Measurements from ENCODE around the gene SMARCA4.

SMARCA4 gene

GRCh38 chr19:10988380-10988779 is 27.6 kb downstream of the SMARCA4 start:
- Histone ChIP-seq H2AFZ (ENCODE audit: low read length) (no peak overlapping the region), H3K79me2 (ENCODE audit: insufficient read depth, low read length) (peaks cover 22% of the 10 kb centered on the region), H3K36me3 (ENCODE audit: insufficient read depth, low read length) (peaks cover 90% of the 10 kb centered on the region; the same call in 1 of the 2 replicates), H3K9ac (ENCODE audit: low read depth, low read length, poor library complexity, severe bottlenecking) (no peak overlapping the region), H3K4me3 (ENCODE audit: low read length, poor library complexity, severe bottlenecking) (no peak overlapping the region), H3F3A (ENCODE audit: low read depth) (no peaks in the 10 kb centered on the region), H3K9me2 (replicated peaks; ENCODE audit: low read depth, low read length) (no peaks in the 10 kb centered on the region), H3K4me1 (ENCODE audit: insufficient read depth, low read length, poor library complexity, severe bottlenecking) (no peaks in the 10 kb centered on the region), H3K27me3 (ENCODE audit: insufficient read depth, low read length, poor library complexity, severe bottlenecking) (no peaks in the 10 kb centered on the region), H3K4me2 (ENCODE audit: low read depth, low read length, poor library complexity, severe bottlenecking) (no peak overlapping the region), H4K20me1 (ENCODE audit: insufficient read depth, low read length, poor library complexity, severe bottlenecking) (peaks cover 36% of the 10 kb centered on the region), H3K9me3 (ENCODE audit: insufficient read depth, low read depth, low read length) (no peaks in the 10 kb centered on the region)
- no peak for TF ChIP-seq CTCF (conservative IDR thresholded peaks at IDR 0.05; ENCODE audit: low read length)
- no peak for TF ChIP-seq EZH2phosphoT487 (IDR thresholded peaks at IDR 0.05; ENCODE audit: borderline replicate concordance)

DNA sequence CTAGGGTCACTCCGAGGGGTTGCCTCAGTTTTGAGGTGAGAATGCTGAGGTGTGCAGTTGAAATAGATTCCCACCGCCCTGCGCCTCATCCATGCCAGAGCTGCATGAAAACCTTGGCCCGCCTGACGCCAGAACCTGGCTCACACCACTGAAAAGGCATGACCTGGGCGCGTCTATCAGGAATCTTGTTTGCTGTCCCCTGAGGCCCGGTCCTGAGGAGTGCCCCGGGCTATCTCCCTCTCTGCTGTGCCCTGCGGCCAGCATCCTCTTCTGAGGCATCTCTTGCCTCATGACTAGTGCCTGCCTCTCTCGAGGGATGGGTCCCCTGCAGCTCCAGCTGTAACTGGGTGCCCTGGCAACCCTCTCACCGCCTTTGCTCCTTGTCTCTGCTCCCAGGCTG is 28.1 kb downstream of the SMARCA4 start:
- Histone ChIP-seq H3K9me3 (ENCODE audit: insufficient read depth, low read depth, low read length) (no peaks in the 10 kb centered on the region), H3K4me3 (ENCODE audit: low read length, poor library complexity, severe bottlenecking) (no peak overlapping the region), H3K79me2 (ENCODE audit: insufficient read depth, low read length) (peaks cover 17% of the 10 kb centered on the region), H3K4me1 (ENCODE audit: insufficient read depth, low read length, poor library complexity, severe bottlenecking) (no peaks in the 10 kb centered on the region), H3K36me3 (ENCODE audit: insufficient read depth, low read length) (peaks cover 85% of the 10 kb centered on the region; the same call in 1 of the 2 replicates), H3K9ac (ENCODE audit: low read depth, low read length, poor library complexity, severe bottlenecking) (no peak overlapping the region), H3K4me2 (ENCODE audit: low read depth, low read length, poor library complexity, severe bottlenecking) (no peak overlapping the region), H4K20me1 (ENCODE audit: insufficient read depth, low read length, poor library complexity, severe bottlenecking) (peaks cover 30% of the 10 kb centered on the region), H2AFZ (ENCODE audit: low read length) (no peak overlapping the region), H3K9me2 (replicated peaks; ENCODE audit: low read depth, low read length) (no peaks in the 10 kb centered on the region), H3K27me3 (ENCODE audit: insufficient read depth, low read length, poor library complexity, severe bottlenecking) (no peaks in the 10 kb centered on the region), H3F3A (ENCODE audit: low read depth) (no peaks in the 10 kb centered on the region)
- no peak for TF ChIP-seq CTCF (conservative IDR thresholded peaks at IDR 0.05; ENCODE audit: low read length)
- TF ChIP-seq EZH2phosphoT487 (IDR thresholded peaks at IDR 0.05; ENCODE audit: borderline replicate concordance) = no peak

- Histone ChIP-seq H3K36me3 (ENCODE audit: insufficient read depth, low read length) (peaks cover 80% of the 10 kb centered on the region; the same call in 1 of the 2 replicates), H2AFZ (ENCODE audit: low read length) (no peak overlapping the region), H3K27me3 (ENCODE audit: insufficient read depth, low read length, poor library complexity, severe bottlenecking) (no peaks in the 10 kb centered on the region), H3K79me2 (ENCODE audit: insufficient read depth, low read length) (no peaks in the 10 kb centered on the region), H3K9ac (ENCODE audit: low read depth, low read length, poor library complexity, severe bottlenecking) (no peak overlapping the region), H3K9me3 (ENCODE audit: insufficient read depth, low read depth, low read length) (no peaks in the 10 kb centered on the region), H3K4me2 (ENCODE audit: low read depth, low read length, poor library complexity, severe bottlenecking) (no peak overlapping the region), H3F3A (ENCODE audit: low read depth) (no peaks in the 10 kb centered on the region), H3K9me2 (replicated peaks; ENCODE audit: low read depth, low read length) (no peaks in the 10 kb centered on the region), H4K20me1 (ENCODE audit: insufficient read depth, low read length, poor library complexity, severe bottlenecking) (peaks cover 10% of the 10 kb centered on the region), H3K4me1 (ENCODE audit: insufficient read depth, low read length, poor library complexity, severe bottlenecking) (no peaks in the 10 kb centered on the region), H3K4me3 (ENCODE audit: low read length, poor library complexity, severe bottlenecking) (no peak overlapping the region)
- TF ChIP-seq CTCF (conservative IDR thresholded peaks at IDR 0.05; ENCODE audit: low read length) = no peak
These were observed 30.2 kb downstream of the SMARCA4 start for GRCh38 chr19:10991076-10991475.

All from Loucy (cell line).